GM08714 (cell line): ENCODE measurements around the gene CACNB1.
A peak's percentile ranks its signal among the peaks of the same experiment; 100 is the strongest.

Experiments used
- H3K4me3 ChIP-seq: fragments of 200-500 bp; sonication (Bioruptor generic); 2 replicates; pipeline ENCODE4 v1.5.1; 2014; ENCODE audit warnings: mild to moderate bottlenecking, low read length, inconsistent platforms
- ZNF274 ChIP-seq: IDR thresholded peaks from 2 replicates; pipeline ENCODE4 v1.6.1; 2012; ENCODE audit warnings: mild to moderate bottlenecking, low read depth, low read length

The CACNB1 gene

GRCh38 chr17:39197380-39198185, at the start of gene CACNB1:
TSS of gene CACNB1 (minus strand) at chr17:39197669. CDS start at chr17:39197495, 174 bp downstream.
- TF ChIP-seq ZNF274: no peak

GRCh38 chr17:39246274-39246673, 48.8 kb upstream of the CACNB1 start:
- no peak overlapping the region for H3K4me3 ChIP-seq
- TF ChIP-seq ZNF274: no peak

More at GRCh38 chr17:39197380-39198185, at the start of gene CACNB1:
- H3K4me3 ChIP-seq: peak within 1 kb of the TSS; percentile 65

GRCh38 chr17:39244600-39245570, 47.4 kb upstream of the CACNB1 start:
- no peak for TF ChIP-seq ZNF274
- H3K4me3 ChIP-seq: no peak overlapping the region

- TF ChIP-seq ZNF274: no peak
- H3K4me3 ChIP-seq: no peak overlapping the region
Measured at GRCh38 chr17:39244016-39244599, 46.6 kb upstream of the CACNB1 start.

GRCh38 chr17:39243155-39243554, 45.7 kb upstream of the CACNB1 start:
- H3K4me3 ChIP-seq: no peak overlapping the region
- no peak for TF ChIP-seq ZNF274

GRCh38 chr17:39240631-39241030, 43.2 kb upstream of the CACNB1 start:
- no peak for TF ChIP-seq ZNF274
- no peak overlapping the region for H3K4me3 ChIP-seq

- TF ChIP-seq ZNF274: no peak
- H3K4me3 ChIP-seq: no peak overlapping the region
Measured at GRCh38 chr17:39239640-39240314, 42.3 kb upstream of the CACNB1 start.

- no peak overlapping the region for H3K4me3 ChIP-seq
- no peak for TF ChIP-seq ZNF274
Measured at GRCh38 chr17:39238311-39238972, 41.0 kb upstream of the CACNB1 start.

- H3K4me3 ChIP-seq: no peak overlapping the region
Measured at GRCh38 chr17:39237586-39237985, 40.1 kb upstream of the CACNB1 start.

GRCh38 chr17:39236981-39237441, 39.5 kb upstream of the CACNB1 start:
- H3K4me3 ChIP-seq: no peak overlapping the region
- no peak for TF ChIP-seq ZNF274

More at GRCh38 chr17:39237586-39237985, 40.1 kb upstream of the CACNB1 start:
- TF ChIP-seq ZNF274: no peak

GRCh38 chr17:39236450-39236927, 39.0 kb upstream of the CACNB1 start:
- no peak for TF ChIP-seq ZNF274
- no peak overlapping the region for H3K4me3 ChIP-seq

- H3K4me3 ChIP-seq: no peak overlapping the region
- TF ChIP-seq ZNF274: no peak
Measured at GRCh38 chr17:39235555-39236449, 38.3 kb upstream of the CACNB1 start.
